Memory B cell (primary cell): ENCODE measurements around the gene TRIM67.
"Not testable (repeated sequence)": the region's sequence is repeated elsewhere in the genome, so short reads cannot be mapped to it uniquely, and the experiment has no call there.

Source experiments
- ATAC-seq: fragments of 150-1000 bp; cut with Tn5 transposase; 2 replicates; pipeline ENCODE4 v1.10.0; 2021; ENCODE audit warnings: low read depth, mild to moderate bottlenecking, moderate library complexity
- DNase-seq, 2 donors: peaks; one replicate each; pipeline ENCODE4 v3.0.0; 2022; ENCODE audit warnings: low spot score in 2 of 2
- H3K27ac Mint-ChIP-seq: one replicate; pipeline ENCODE4 v1.8.0; 2022; ENCODE audit warnings: mild to moderate bottlenecking, moderate library complexity, mixed read lengths
- H3K27me3 Mint-ChIP-seq: one replicate; pipeline ENCODE4 v1.8.0; 2022; ENCODE audit warnings: mixed read lengths
- H3K36me3 Mint-ChIP-seq: one replicate; pipeline ENCODE4 v1.8.0; 2022; ENCODE audit warnings: mild to moderate bottlenecking, mixed read lengths
- H3K4me1 Mint-ChIP-seq: one replicate; pipeline ENCODE4 v1.8.0; 2022; ENCODE audit warnings: mixed read lengths
- H3K4me3 Mint-ChIP-seq: one replicate; pipeline ENCODE4 v1.8.0; 2022; ENCODE audit warnings: mild to moderate bottlenecking, moderate library complexity, mixed read lengths
- H3K9me3 Mint-ChIP-seq: one replicate; pipeline ENCODE4 v1.8.0; 2022; ENCODE audit warnings: mixed read lengths

TRIM67 gene

GRCh38 chr1:231139659-231140654 lies 21.9 kb upstream of the TRIM67 start:
- Mint-ChIP-seq H3K4me1 (peaks cover 3% of the 10 kb centered on the region), H3K36me3 (peaks cover 2% of the 10 kb centered on the region)

GRCh38 chr1:231144416-231145193 lies 17.3 kb upstream of the TRIM67 start:
- H3K9me3 Mint-ChIP-seq: no peaks in the 10 kb centered on the region
- no peak overlapping the region for H3K4me3 Mint-ChIP-seq
- H3K36me3 Mint-ChIP-seq: peaks cover 2% of the 10 kb centered on the region
- ATAC-seq: no peak
- H3K27ac Mint-ChIP-seq: no peak overlapping the region
- no peaks in the 10 kb centered on the region for H3K4me1 Mint-ChIP-seq
- H3K27me3 Mint-ChIP-seq: peaks cover 25% of the 10 kb centered on the region
- DNase-seq: no peak

More at GRCh38 chr1:231139659-231140654, 21.9 kb upstream of the TRIM67 start:
- DNase-seq: no peak
- ATAC-seq: no peak
- H3K27me3 Mint-ChIP-seq: peaks cover 21% of the 10 kb centered on the region
- no peak overlapping the region for H3K4me3 Mint-ChIP-seq
- H3K27ac Mint-ChIP-seq: no peak overlapping the region
- no peaks in the 10 kb centered on the region for H3K9me3 Mint-ChIP-seq

DNA sequence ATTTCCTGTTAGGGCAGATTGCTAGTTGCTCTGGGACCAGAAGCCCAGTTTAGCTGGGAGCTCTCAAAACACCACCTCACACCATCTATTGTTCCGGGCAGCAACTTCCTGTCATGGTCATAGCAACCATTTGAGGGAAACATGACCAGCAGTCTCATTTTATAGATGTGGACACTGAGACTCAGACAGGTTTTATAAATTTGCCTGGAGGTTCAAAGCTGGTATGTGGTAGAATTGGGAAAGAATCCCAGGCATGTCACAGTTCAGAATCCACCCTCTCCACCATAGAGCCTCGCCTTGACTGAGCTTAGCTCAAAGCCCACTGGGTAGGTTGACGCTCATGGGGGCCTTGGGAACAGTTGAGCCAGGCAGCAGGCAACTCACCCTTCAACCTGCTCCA lies 14.0 kb upstream of the TRIM67 start:
- Mint-ChIP-seq H3K4me3 (no peak overlapping the region), H3K9me3 (peaks cover 5% of the 10 kb centered on the region), H3K27me3 (peaks cover 11% of the 10 kb centered on the region), H3K4me1 (no peaks in the 10 kb centered on the region), H3K36me3 (peaks cover 1% of the 10 kb centered on the region), H3K27ac (no peak overlapping the region)
- ATAC-seq (no peak), DNase-seq (no peak)

DNA sequence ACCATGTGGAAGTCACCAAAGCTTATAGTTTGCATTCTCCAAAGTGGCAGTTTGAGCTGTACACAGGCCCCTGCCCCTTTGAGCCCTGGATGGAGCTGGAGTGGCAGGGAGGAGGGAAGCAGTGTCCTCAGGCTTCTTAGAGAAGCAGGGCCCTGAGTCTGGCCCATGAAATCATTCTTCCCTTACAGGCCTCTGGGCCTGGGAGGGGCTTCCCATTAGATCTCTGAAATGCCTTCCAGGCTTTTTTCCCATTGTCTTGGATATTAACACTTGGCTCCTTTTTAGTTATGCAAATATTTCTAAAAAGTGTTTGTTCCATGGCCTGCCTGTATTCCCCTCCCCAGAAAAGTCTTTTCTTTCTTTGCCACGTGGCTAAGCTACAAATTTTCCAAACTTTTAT lies 10.0 kb upstream of the TRIM67 start:
- Mint-ChIP-seq H3K27me3 (peaks cover 12% of the 10 kb centered on the region), H3K9me3 (peaks cover 5% of the 10 kb centered on the region), H3K36me3 (peaks cover 1% of the 10 kb centered on the region), H3K4me3 (no peak overlapping the region), H3K4me1 (no peaks in the 10 kb centered on the region), H3K27ac (no peak overlapping the region)
- no peak for DNase-seq
- ATAC-seq: no peak

DNA sequence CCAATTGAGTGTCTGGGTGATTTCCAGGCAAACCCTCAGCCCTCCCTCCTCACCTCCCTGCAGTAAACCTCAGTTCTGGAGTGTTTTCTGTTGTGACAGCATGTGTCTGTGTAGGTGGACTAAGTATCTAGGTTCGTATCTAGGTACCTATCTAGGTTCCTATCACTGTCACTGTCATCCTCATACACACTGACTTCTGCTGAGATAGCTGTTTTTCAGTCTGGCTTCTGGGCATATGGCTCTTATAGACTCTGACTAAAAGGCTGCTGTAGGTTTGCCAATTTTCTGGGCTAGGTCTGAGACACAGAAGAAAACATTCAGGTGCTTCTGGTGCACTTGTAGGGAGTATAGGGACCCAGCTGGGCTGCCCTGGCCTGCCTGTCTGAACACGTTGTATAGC lies 8.1 kb upstream of the TRIM67 start:
- DNase-seq: no peak
- H3K27ac Mint-ChIP-seq: no peak overlapping the region
- peaks cover 12% of the 10 kb centered on the region for H3K27me3 Mint-ChIP-seq
- no peak overlapping the region for H3K4me3 Mint-ChIP-seq
- peaks cover 5% of the 10 kb centered on the region for H3K9me3 Mint-ChIP-seq
- ATAC-seq: no peak
- H3K36me3 Mint-ChIP-seq: peaks cover 1% of the 10 kb centered on the region
- no peaks in the 10 kb centered on the region for H3K4me1 Mint-ChIP-seq

DNA sequence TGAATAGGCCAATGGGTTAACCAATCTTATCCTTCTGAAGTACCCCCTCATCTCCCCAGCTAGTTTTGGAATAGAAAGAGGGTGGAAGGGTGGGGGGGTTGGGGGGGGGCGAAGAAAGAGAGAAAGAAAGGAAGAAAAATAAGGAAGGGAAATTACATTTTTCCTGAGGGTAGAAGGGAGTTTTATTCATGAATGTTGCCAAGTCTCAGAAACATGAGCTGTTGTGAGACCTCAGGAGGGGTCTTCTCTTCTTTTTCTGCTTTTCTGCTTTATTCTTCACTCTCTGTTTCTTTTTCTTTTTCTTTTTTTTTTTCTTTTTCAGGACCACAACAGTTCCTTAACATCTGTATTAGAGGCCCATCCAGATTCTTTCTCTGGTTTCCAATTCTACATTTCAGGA lies 6.0 kb upstream of the TRIM67 start:
- no peak overlapping the region for H3K27ac Mint-ChIP-seq
- no peak overlapping the region for H3K4me3 Mint-ChIP-seq
- no peak for DNase-seq
- H3K27me3 Mint-ChIP-seq: peaks cover 21% of the 10 kb centered on the region
- peaks cover 5% of the 10 kb centered on the region for H3K9me3 Mint-ChIP-seq
- H3K4me1 Mint-ChIP-seq: no peaks in the 10 kb centered on the region
- no peak for ATAC-seq
- peaks cover 1% of the 10 kb centered on the region for H3K36me3 Mint-ChIP-seq

- ATAC-seq (no peak), DNase-seq (no peak)
- peaks cover 2% of the 10 kb centered on the region for H3K9me3 Mint-ChIP-seq
- H3K36me3 Mint-ChIP-seq: peaks cover 1% of the 10 kb centered on the region
- no peak overlapping the region for H3K27ac Mint-ChIP-seq
- no peaks in the 10 kb centered on the region for H3K4me1 Mint-ChIP-seq
- H3K27me3 Mint-ChIP-seq: peaks cover 22% of the 10 kb centered on the region
- no peak overlapping the region for H3K4me3 Mint-ChIP-seq
Measured at GRCh38 chr1:231157311-231157710, 4.5 kb upstream of the TRIM67 start.

DNA sequence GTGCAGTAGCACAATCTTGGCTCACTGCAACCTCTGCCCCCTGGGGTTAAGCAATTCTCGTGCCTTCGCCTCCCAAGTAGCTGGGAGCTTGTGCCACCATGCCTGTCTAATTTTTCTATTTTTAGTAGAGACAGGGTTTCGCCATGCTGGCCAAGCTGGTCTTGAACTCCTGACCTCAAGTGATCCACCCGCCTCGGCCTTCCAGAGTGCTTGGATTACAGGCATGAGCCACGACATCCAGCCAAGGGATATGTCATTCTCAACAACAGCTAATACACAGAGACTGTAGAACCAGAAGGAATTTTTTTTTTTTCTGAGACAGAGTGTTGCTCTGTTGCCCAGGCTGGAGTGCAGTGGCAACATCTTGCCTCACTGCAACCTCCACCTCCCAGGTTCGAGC lies 3.7 kb upstream of the TRIM67 start:
- H3K27me3 Mint-ChIP-seq: peaks cover 22% of the 10 kb centered on the region
- H3K36me3 Mint-ChIP-seq, H3K4me1 Mint-ChIP-seq, H3K9me3 Mint-ChIP-seq, DNase-seq, H3K27ac Mint-ChIP-seq, H3K4me3 Mint-ChIP-seq, ATAC-seq: not testable (repeated sequence)

DNA sequence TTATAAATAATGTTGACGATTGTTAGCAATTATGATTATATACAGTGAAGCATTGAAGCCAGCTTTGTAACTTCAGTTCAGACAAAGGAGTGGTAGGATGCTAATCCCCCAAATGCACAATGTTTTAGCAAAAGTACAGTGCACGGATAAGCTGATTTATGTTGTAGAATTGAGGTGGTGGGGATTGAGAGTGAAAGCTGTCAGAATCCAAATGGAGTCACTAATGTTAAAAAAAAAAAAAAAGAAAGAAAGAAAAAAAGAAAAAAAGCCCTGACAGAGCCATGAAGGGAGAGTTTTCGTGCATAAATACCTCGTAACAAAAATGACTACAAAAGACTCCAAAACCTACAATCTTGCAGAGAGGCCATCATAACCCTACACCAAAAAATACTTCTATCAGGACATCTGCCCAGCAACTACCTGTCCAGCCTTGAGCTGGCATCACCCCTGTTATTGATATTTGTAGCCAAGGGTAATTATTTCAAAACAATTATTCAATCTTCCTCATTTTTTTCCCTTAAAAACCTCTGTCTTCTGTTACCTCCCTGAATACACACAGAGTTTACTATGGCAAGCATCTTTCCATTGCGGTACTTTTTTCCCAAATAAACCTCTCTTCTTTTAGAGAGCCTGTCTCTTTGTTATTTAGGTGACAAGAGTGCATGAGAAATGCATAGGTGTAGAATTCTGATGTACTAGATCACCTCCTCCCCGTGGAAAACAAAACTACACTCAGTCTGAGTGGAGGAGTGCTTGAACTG lies 2.5 kb upstream of the TRIM67 start:
- ATAC-seq: no peak
- Mint-ChIP-seq H3K27me3 (peaks cover 28% of the 10 kb centered on the region), H3K9me3 (no peaks in the 10 kb centered on the region), H3K36me3 (no peaks in the 10 kb centered on the region), H3K4me3 (no peak overlapping the region), H3K4me1 (no peaks in the 10 kb centered on the region), H3K27ac (no peak overlapping the region)
- no peak for DNase-seq

DNA sequence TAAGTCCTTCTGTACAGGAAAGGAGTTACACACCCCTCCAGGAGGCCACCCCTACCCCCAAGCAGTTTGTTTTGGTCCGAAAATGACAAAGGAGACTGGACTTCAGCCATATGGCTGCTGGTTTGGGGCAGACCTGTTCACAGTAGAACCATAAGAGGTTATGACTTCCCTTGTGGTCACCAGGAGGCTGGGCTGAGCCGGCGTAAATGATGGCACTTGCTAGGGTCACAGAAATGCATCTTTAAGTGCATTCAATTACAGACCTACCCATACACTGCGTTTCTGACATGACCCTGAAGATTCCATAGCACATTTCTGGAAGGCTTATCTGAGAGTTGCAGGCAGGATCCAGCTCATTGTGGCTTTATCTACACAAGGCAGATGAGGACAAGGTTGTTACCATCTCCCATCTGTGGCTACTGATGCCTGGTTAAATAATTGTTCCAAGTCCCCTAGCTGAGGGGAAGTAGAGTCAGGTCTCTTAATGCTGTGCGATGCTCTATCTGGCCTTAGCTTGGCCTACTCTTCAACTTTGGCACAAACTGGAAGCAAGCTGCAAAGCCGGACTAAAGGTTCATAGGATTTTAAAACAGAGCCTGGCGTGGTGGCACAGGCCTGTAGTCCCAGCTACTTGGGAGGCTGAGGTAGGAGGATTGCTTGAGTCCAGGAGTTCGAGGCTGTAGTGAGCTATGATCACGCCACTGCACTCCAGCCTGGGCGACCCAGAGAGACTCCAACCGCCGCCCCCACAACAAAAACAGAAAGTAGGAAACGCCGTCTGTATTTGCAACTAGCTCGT lies 1.7 kb upstream of the TRIM67 start:
- ATAC-seq: no peak
- no peak overlapping the region for H3K4me3 Mint-ChIP-seq
- H3K36me3 Mint-ChIP-seq: no peaks in the 10 kb centered on the region

GRCh38 chr1:231160895-231161666 lies 777 bp upstream of the TRIM67 start:
- H3K4me1 Mint-ChIP-seq: no peaks in the 10 kb centered on the region
- DNase-seq (no peak), ATAC-seq (no peak)
- H3K9me3 Mint-ChIP-seq: no peaks in the 10 kb centered on the region
- H3K27me3 Mint-ChIP-seq: peaks cover 29% of the 10 kb centered on the region
- no peak overlapping the region for H3K27ac Mint-ChIP-seq
- H3K4me3 Mint-ChIP-seq: peak overlapping the region; percentile 27
- no peaks in the 10 kb centered on the region for H3K36me3 Mint-ChIP-seq

More for the DNA sequence above, 1.7 kb upstream of the TRIM67 start:
- no peaks in the 10 kb centered on the region for H3K4me1 Mint-ChIP-seq
- H3K9me3 Mint-ChIP-seq: no peaks in the 10 kb centered on the region
- no peak overlapping the region for H3K27ac Mint-ChIP-seq
- DNase-seq: no peak
- peaks cover 30% of the 10 kb centered on the region for H3K27me3 Mint-ChIP-seq

GRCh38 chr1:231162297-231162969 lies 575 bp downstream of the TRIM67 start:
- Mint-ChIP-seq H3K9me3 (no peaks in the 10 kb centered on the region), H3K36me3 (no peaks in the 10 kb centered on the region)
- ATAC-seq: peak; percentile 54

More at GRCh38 chr1:231162297-231162969, 575 bp downstream of the TRIM67 start:
- peak overlapping the region; percentile 58 for H3K4me3 Mint-ChIP-seq
- H3K4me1 Mint-ChIP-seq: no peaks in the 10 kb centered on the region
- no peak overlapping the region for H3K27ac Mint-ChIP-seq
- H3K27me3 Mint-ChIP-seq: peaks cover 27% of the 10 kb centered on the region
- peak in 1 of 2 donors; percentile 17 for DNase-seq
